ENCODE measurements around the gene FERMT3.

Gene FERMT3

GRCh38 chr11:64222651-64223000 lies 16.1 kb downstream of the FERMT3 start:
- ATAC-seq, result no peak

GRCh38 chr11:64223001-64223651 lies 16.6 kb downstream of the FERMT3 start:
- ATAC-seq, result no peak

GRCh38 chr11:64224151-64224890 lies 17.8 kb downstream of the FERMT3 start:
- ATAC-seq, result no peak

- ATAC-seq, result no peak
These were observed 18.5 kb downstream of the FERMT3 start for GRCh38 chr11:64224891-64225607.

- ATAC-seq, result peak; percentile 68 to 77
These were observed 19.3 kb downstream of the FERMT3 start, which contains the start of the genes NUDT22 and TRPT1 for GRCh38 chr11:64225608-64226506. NUDT22 (plus strand) TSS chr11:64226274; CDS start chr11:64226653, 379 bp downstream. TRPT1 (minus strand) TSS chr11:64226186; CDS start chr11:64225860, 326 bp downstream.

- peak; percentile 34 to 41 for ATAC-seq
These were observed 20.1 kb downstream of the FERMT3 start for GRCh38 chr11:64226507-64227051.

GRCh38 chr11:64227405-64227956 lies 21.0 kb downstream of the FERMT3 start:
- ATAC-seq, result no peak

- no peak for ATAC-seq
These were observed 22.7 kb downstream of the FERMT3 start for GRCh38 chr11:64229090-64229743.

GRCh38 chr11:64229744-64230170 lies 23.2 kb downstream of the FERMT3 start:
- ATAC-seq, result no peak

GRCh38 chr11:64230171-64230984 lies 23.9 kb downstream of the FERMT3 start, which contains the start of gene DNAJC4:
DNAJC4 (plus strand) TSS chr11:64230548; CDS start chr11:64230855, 307 bp downstream.
- ATAC-seq, result peak; percentile 48 to 52

- no peak for ATAC-seq
These were observed 24.5 kb downstream of the FERMT3 start for GRCh38 chr11:64230985-64231365.

GRCh38 chr11:64231546-64231945 lies 25.0 kb downstream of the FERMT3 start:
- ATAC-seq, result no peak

- ATAC-seq, result no peak
These were observed 25.9 kb downstream of the FERMT3 start for GRCh38 chr11:64232182-64232966.

- ATAC-seq, result no peak
These were observed 26.4 kb downstream of the FERMT3 start for GRCh38 chr11:64232967-64233315.

- ATAC-seq, result peak; percentile 49 to 59
These were observed 27.5 kb downstream of the FERMT3 start, which contains the start of gene VEGFB for GRCh38 chr11:64233913-64234586. VEGFB (plus strand) TSS chr11:64234584; CDS start chr11:64234834, 250 bp downstream.

GRCh38 chr11:64234647-64235379 lies 28.3 kb downstream of the FERMT3 start:
- ATAC-seq, result peak; percentile 57 to 61

- ATAC-seq, result no peak
These were observed 29.1 kb downstream of the FERMT3 start for GRCh38 chr11:64235437-64236161.
